Hepatocyte (in vitro differentiated cells): ENCODE measurements around the gene FAM53B. TPM values are rescaled to one million over a fixed set of nuclear protein-coding genes. Genes with fewer than 3 reads are reported as not detected.

ENCODE experiments used
- DNase-seq: peaks from one replicate; pipeline ENCODE4 v3.0.0-alpha.2; 2016; ENCODE audit warnings: low spot score
- H2AFZ ChIP-seq: fragments of 200-600 bp; sonication (generic); 2 replicates; pipeline ENCODE4 v1.6.0; 2016; ENCODE audit warnings: antibody characterized with exemption, mild to moderate bottlenecking
- H3K27ac ChIP-seq: fragments of 200-600 bp; sonication (generic); 2 replicates; pipeline ENCODE4 v1.5.1; 2016; ENCODE audit warnings: mild to moderate bottlenecking
- H3K27me3 ChIP-seq: fragments of 200-600 bp; sonication (generic); 2 replicates; pipeline ENCODE4 v1.6.1; 2016
- H3K36me3 ChIP-seq: fragments of 200-600 bp; sonication (generic); replicated peaks from 2 replicates; pipeline ENCODE4 v1.5.1; 2016; ENCODE audit warnings: low read depth; ENCODE audit not compliant: insufficient read depth
- H3K4me1 ChIP-seq: fragments of 200-600 bp; sonication (generic); 2 replicates; pipeline ENCODE4 v1.5.1; 2016; ENCODE audit warnings: mild to moderate bottlenecking, moderate library complexity; ENCODE audit not compliant: insufficient read depth
- H3K4me2 ChIP-seq: fragments of 200-600 bp; sonication (generic); 2 replicates; pipeline ENCODE4 v1.6.0; 2016
- H3K4me3 ChIP-seq: fragments of 200-600 bp; sonication (generic); 2 replicates; pipeline ENCODE4 v1.5.1; 2016; ENCODE audit warnings: mild to moderate bottlenecking
- H3K79me2 ChIP-seq: fragments of 200-600 bp; sonication (generic); 2 replicates; pipeline ENCODE4 v1.6.0; 2017; ENCODE audit warnings: mild to moderate bottlenecking
- H3K9me2 ChIP-seq: fragments of 200-600 bp; sonication (generic); replicated peaks from 2 replicates; pipeline ENCODE4 v1.6.0; 2017; ENCODE audit warnings: mild to moderate bottlenecking; ENCODE audit not compliant: insufficient read depth
- H3K9me3 ChIP-seq: fragments of 200-600 bp; sonication (generic); 2 replicates; pipeline ENCODE4 v1.5.1; 2016; ENCODE audit warnings: low read depth, mild to moderate bottlenecking
- H4K20me1 ChIP-seq: fragments of 200-600 bp; sonication (generic); 2 replicates; pipeline ENCODE4 v1.6.0; 2016; ENCODE audit warnings: mild to moderate bottlenecking; ENCODE audit not compliant: insufficient read depth, poor library complexity, severe bottlenecking
- CTCF ChIP-seq: fragments of 200-600 bp; sonication (generic); IDR thresholded peaks from 2 replicates; pipeline ENCODE4 v1.5.1; 2016; ENCODE audit warnings: antibody characterized with exemption, mild to moderate bottlenecking; ENCODE audit not compliant: poor library complexity
- EZH2 ChIP-seq: fragments of 200-600 bp; sonication (generic); IDR thresholded peaks from 2 replicates; pipeline ENCODE4 v1.6.1; 2016; ENCODE audit warnings: antibody characterized with exemption, mild to moderate bottlenecking, borderline replicate concordance
- EZH2phosphoT487 ChIP-seq: fragments of 200-600 bp; sonication (generic); IDR thresholded peaks from one replicate; pipeline ENCODE4 v1.6.1; 2018; ENCODE audit warnings: antibody characterized with exemption, mild to moderate bottlenecking, low read depth, moderate library complexity; ENCODE audit not compliant: unreplicated experiment, severe bottlenecking
- WGBS: methylation state at CpG from one replicate; pipeline ENCODE4 v1.1.6; 2016; ENCODE audit warnings: low lambda C conversion rate; ENCODE audit errors: missing lambda C conversion rate; 5-methylcytosine and 5-hydroxymethylcytosine counted together
- polyA plus RNA-seq: library from polyadenylated mRNA; unstranded; fragments of >200 nt; fragmentation: Nextera tagmentation; extraction: Ambion mirVana; gene quantifications from 2 replicates; pipeline ENCODE4 v1.2.1, GENCODE V29; 2016
- small RNA-seq: library from RNA; depleted of rRNA; stranded (forward); fragments of <200 nt; gene quantifications from one replicate; pipeline ENCODE3, GENCODE V24; 2014
- total RNA-seq: library from RNA; depleted of rRNA; stranded (reverse); fragments of >200 nt; gene quantifications from 2 replicates; pipeline ENCODE4 v1.2.3, GENCODE V29; 2014

FAM53B gene
- total and polyA plus RNA-seq, 2 experiments from 2014 or later: 10.3 to 23.6 TPM

- DNase-seq: no peak
- 90% methylated on average over 9 of the region's 9 CpGs for WGBS
- Histone ChIP-seq H3K4me2 (no peak overlapping the region), H2AFZ (no peak overlapping the region), H3K9me2 (no peaks in the 10 kb centered on the region), H3K4me3 (no peak overlapping the region), H3K79me2 (no peaks in the 10 kb centered on the region), H3K27me3 (no peaks in the 10 kb centered on the region), H3K27ac (no peak overlapping the region), H3K9me3 (no peaks in the 10 kb centered on the region), H3K4me1 (no peaks in the 10 kb centered on the region), H4K20me1 (no peaks in the 10 kb centered on the region), H3K36me3 (no peaks in the 10 kb centered on the region)
- TF ChIP-seq CTCF (no peak), EZH2phosphoT487 (no peak)
Observed at GRCh38 chr10:124570646-124571045, 173.5 kb downstream of the FAM53B start.

GRCh38 chr10:124569623-124570470, 174.3 kb downstream of the FAM53B start:
- H3K36me3 ChIP-seq: no peaks in the 10 kb centered on the region
- WGBS: 82% methylated on average over 10 of the region's 11 CpGs
- H3K4me1 ChIP-seq: no peaks in the 10 kb centered on the region
- H3K27me3 ChIP-seq: no peaks in the 10 kb centered on the region
- no peaks in the 10 kb centered on the region for H4K20me1 ChIP-seq
- H3K79me2 ChIP-seq: no peaks in the 10 kb centered on the region
- TF ChIP-seq EZH2 (no peak), CTCF (no peak), EZH2phosphoT487 (no peak)
- H2AFZ ChIP-seq: no peak overlapping the region
- no peak overlapping the region for H3K4me3 ChIP-seq
- no peak overlapping the region for H3K27ac ChIP-seq
- no peaks in the 10 kb centered on the region for H3K9me2 ChIP-seq
- DNase-seq: no peak
- H3K9me3 ChIP-seq: no peaks in the 10 kb centered on the region
- no peak overlapping the region for H3K4me2 ChIP-seq

Small RNA genes within 50 kb of the gene (small RNA-seq; reads per million reads assigned to genes)
- not detected for gene RF00019

Other genes starting within 250 kb of the FAM53B start
- gene EEF1AKMT2, start 47.5 kb upstream of the FAM53B start, total RNA-seq: 10.5 and 13.4 TPM in 2 replicates
- gene EEF1AKMT2, start 47.5 kb upstream of the FAM53B start, polyA plus RNA-seq: 9.8 and 10.3 TPM in 2 replicates
- 16.2 and 17.6 TPM in 2 replicates for gene ABRAXAS2, start 57.4 kb upstream of the FAM53B start, total RNA-seq
- 8.6 and 9.2 TPM in 2 replicates for gene ABRAXAS2, start 57.4 kb upstream of the FAM53B start, polyA plus RNA-seq
- 25.1 and 30.0 TPM in 2 replicates for gene ZRANB1, start 197.7 kb upstream of the FAM53B start, total RNA-seq
- 7.9 and 10.7 TPM in 2 replicates for gene ZRANB1, start 197.7 kb upstream of the FAM53B start, polyA plus RNA-seq